MM.1S (cell line): ENCODE data around the gene NFAM1.

Experiments
- DNase-seq: peaks from one replicate; pipeline ENCODE4 v3.0.0-alpha.2; 2015
- H2AFZ ChIP-seq: fragments of 300-600 bp; sonication (generic); 2 replicates; pipeline ENCODE4 v1.6.0; 2016; ENCODE audit warnings: antibody characterized with exemption, low read length
- H3F3A ChIP-seq: fragments of 300-600 bp; sonication (generic); 2 replicates; pipeline ENCODE4 v1.6.1; 2016; ENCODE audit warnings: mild to moderate bottlenecking, antibody characterized with exemption, low read length, moderate library complexity, mixed read lengths; ENCODE audit not compliant: insufficient read depth
- H3K27ac ChIP-seq: fragments of 300-600 bp; sonication (generic); 2 replicates; pipeline ENCODE4 v1.5.1; 2016; ENCODE audit warnings: mild to moderate bottlenecking, low read length
- H3K27me3 ChIP-seq: fragments of 300-600 bp; sonication (generic); replicated peaks from 2 replicates; pipeline ENCODE4 v1.6.0; 2016; ENCODE audit warnings: low read length; ENCODE audit not compliant: insufficient read depth
- H3K36me3 ChIP-seq: fragments of 300-600 bp; sonication (generic); replicated peaks from 2 replicates; pipeline ENCODE4 v1.6.1; 2016; ENCODE audit warnings: mild to moderate bottlenecking, low read length, mixed read lengths; ENCODE audit not compliant: insufficient read depth
- H3K4me1 ChIP-seq: fragments of 300-600 bp; sonication (generic); 2 replicates; pipeline ENCODE4 v1.6.1; 2016; ENCODE audit warnings: low read length, mixed read lengths
- H3K4me2 ChIP-seq: fragments of 300-600 bp; sonication (generic); 2 replicates; pipeline ENCODE4 v1.6.0; 2016; ENCODE audit warnings: low read depth, low read length
- H3K4me3 ChIP-seq: fragments of 300-600 bp; sonication (generic); 2 replicates; pipeline ENCODE4 v1.5.1; 2016; ENCODE audit warnings: low read length, mixed read lengths
- H3K79me2 ChIP-seq: fragments of 300-600 bp; sonication (generic); 2 replicates; pipeline ENCODE4 v1.6.1; 2016; ENCODE audit warnings: mixed run types, low read length, mixed read lengths
- H3K9ac ChIP-seq: fragments of 300-600 bp; sonication (generic); 2 replicates; pipeline ENCODE4 v1.6.1; 2016; ENCODE audit warnings: low read length, mixed read lengths
- H3K9me2 ChIP-seq: fragments of 300-600 bp; sonication (generic); replicated peaks from 2 replicates; pipeline ENCODE4 v1.6.1; 2016; ENCODE audit warnings: mild to moderate bottlenecking, low read length, mixed read lengths; ENCODE audit not compliant: insufficient read depth
- H3K9me3 ChIP-seq: fragments of 300-600 bp; sonication (generic); replicated peaks from 2 replicates; pipeline ENCODE4 v1.6.1; 2016; ENCODE audit warnings: mild to moderate bottlenecking, low read length, mixed read lengths; ENCODE audit not compliant: insufficient read depth
- H4K20me1 ChIP-seq: fragments of 300-600 bp; sonication (generic); 2 replicates; pipeline ENCODE4 v1.6.1; 2016; ENCODE audit warnings: mild to moderate bottlenecking, low read length, moderate library complexity, mixed read lengths; ENCODE audit not compliant: insufficient read depth
- EZH2 ChIP-seq: fragments of 300-600 bp; sonication (generic); optimal IDR thresholded peaks from 2 replicates; pipeline ENCODE3; 2017; ENCODE audit warnings: low read depth, mild to moderate bottlenecking, antibody characterized with exemption, low read length, mixed read lengths
- EZH2phosphoT487 ChIP-seq: fragments of 300-600 bp; sonication (generic); IDR thresholded peaks from 2 replicates; pipeline ENCODE4 v1.6.1; 2018; ENCODE audit warnings: antibody characterized with exemption, low read length
- TF ChIP-seq, protein P1 (sequence below): fragments of 300-600 bp; sonication (generic); IDR thresholded peaks from 2 replicates; pipeline ENCODE4 v1.5.1; 2016; ENCODE audit warnings: antibody characterized with exemption, low read length, mixed read lengths

NFAM1 gene

DNA sequence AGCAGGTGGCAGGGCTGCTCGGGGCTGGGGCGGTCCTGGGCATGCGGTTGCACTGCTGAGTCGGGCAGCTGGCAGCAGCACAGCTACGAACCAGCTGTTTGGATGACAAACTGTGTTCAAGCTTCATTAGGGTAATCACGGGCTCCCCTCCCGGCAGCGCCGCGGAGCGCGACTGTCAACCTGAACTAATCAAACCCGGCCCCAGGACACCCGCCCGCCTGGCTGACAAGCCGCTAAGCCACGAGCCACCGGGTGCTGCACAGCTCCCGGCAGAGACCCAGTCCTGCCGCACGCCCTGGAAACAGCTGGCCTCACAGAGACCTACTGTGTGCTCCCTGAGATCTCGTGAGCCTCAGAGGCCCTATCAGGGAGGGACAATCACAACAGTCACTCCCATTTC, 101.2 kb downstream of the NFAM1 start:
- H4K20me1 ChIP-seq: no peaks in the 10 kb centered on the region
- H3K36me3 ChIP-seq: no peaks in the 10 kb centered on the region
- H3K79me2 ChIP-seq: no peaks in the 10 kb centered on the region
- H3K27me3 ChIP-seq: peaks cover 75% of the 10 kb centered on the region
- H3F3A ChIP-seq: no peaks in the 10 kb centered on the region
- H3K4me1 ChIP-seq: no peaks in the 10 kb centered on the region
- TF ChIP-seq EZH2 (no peak), EZH2phosphoT487 (no peak)
- TF ChIP-seq, protein P1, sequence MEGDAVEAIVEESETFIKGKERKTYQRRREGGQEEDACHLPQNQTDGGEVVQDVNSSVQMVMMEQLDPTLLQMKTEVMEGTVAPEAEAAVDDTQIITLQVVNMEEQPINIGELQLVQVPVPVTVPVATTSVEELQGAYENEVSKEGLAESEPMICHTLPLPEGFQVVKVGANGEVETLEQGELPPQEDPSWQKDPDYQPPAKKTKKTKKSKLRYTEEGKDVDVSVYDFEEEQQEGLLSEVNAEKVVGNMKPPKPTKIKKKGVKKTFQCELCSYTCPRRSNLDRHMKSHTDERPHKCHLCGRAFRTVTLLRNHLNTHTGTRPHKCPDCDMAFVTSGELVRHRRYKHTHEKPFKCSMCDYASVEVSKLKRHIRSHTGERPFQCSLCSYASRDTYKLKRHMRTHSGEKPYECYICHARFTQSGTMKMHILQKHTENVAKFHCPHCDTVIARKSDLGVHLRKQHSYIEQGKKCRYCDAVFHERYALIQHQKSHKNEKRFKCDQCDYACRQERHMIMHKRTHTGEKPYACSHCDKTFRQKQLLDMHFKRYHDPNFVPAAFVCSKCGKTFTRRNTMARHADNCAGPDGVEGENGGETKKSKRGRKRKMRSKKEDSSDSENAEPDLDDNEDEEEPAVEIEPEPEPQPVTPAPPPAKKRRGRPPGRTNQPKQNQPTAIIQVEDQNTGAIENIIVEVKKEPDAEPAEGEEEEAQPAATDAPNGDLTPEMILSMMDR: no peak
- no peaks in the 10 kb centered on the region for H3K9me3 ChIP-seq
- H2AFZ ChIP-seq: no peak overlapping the region
- no peaks in the 10 kb centered on the region for H3K9me2 ChIP-seq
- H3K4me3 ChIP-seq: no peak overlapping the region
- DNase-seq: no peak
- no peak overlapping the region for H3K27ac ChIP-seq
- H3K4me2 ChIP-seq: no peak overlapping the region
- H3K9ac ChIP-seq: no peak overlapping the region
